Esophagus squamous epithelium (tissue), 5 donors: ENCODE data around the gene FYN. TPM values are rescaled to one million over a fixed set of nuclear protein-coding genes. Genes with fewer than 3 reads are reported as not detected.

ENCODE experiments used
- DNase-seq: peaks from one replicate; lab custom pipeline; 2025; lab: John Stamatoyannopoulos, UW
- H3K27ac ChIP-seq, 4 donors: fragments of 200-600 bp; sonication (generic); one replicate each; pipeline ENCODE4 v1.5.1; 2016 to 2019; ENCODE audit warnings: mild to moderate bottlenecking in 1 of 4
- H3K27me3 ChIP-seq, 4 donors: fragments of 200-600 bp; sonication (generic); 1 replicate in 3 of 4; 2 replicates in 1 of 4; pipeline versions ENCODE4 v1.5.1 to v1.6.0; 2017 to 2021; ENCODE audit warnings: antibody characterized with exemption in 1 of 4
- H3K36me3 ChIP-seq, 3 donors: fragments of 200-600 bp; sonication (generic); one replicate each; pipeline ENCODE4 v1.5.1; 2016 to 2019
- H3K4me1 ChIP-seq, 3 donors: fragments of 200-600 bp; sonication (generic); one replicate each; pipeline ENCODE4 v1.5.1; 2017 to 2019
- H3K4me3 ChIP-seq, 4 donors: fragments of 200-600 bp; sonication (generic); 1 replicate in 3 of 4; 2 replicates in 1 of 4; pipeline ENCODE4 v1.5.1; 2016 to 2019; ENCODE audit warnings: mild to moderate bottlenecking in 2 of 4, moderate library complexity in 1 of 4
- H3K9me3 ChIP-seq, 3 donors: fragments of 200-600 bp; sonication (generic); one replicate each; pipeline ENCODE4 v1.5.1; 2016 to 2019
- CTCF ChIP-seq, 6 experiments: fragments of 450-650 bp in 4 of 6; fragments of 200-600 bp in 2 of 6; sonication (generic) in 2 of 6; IDR thresholded peaks; one replicate each; pipeline ENCODE4 v1.5.1; 2016 to 2019; ENCODE audit warnings: antibody characterized with exemption in 6 of 6, mild to moderate bottlenecking in 4 of 6, moderate library complexity in 4 of 6
- POLR2A ChIP-seq, 4 donors: fragments of 450-650 bp; IDR thresholded peaks; one replicate each; pipeline ENCODE4 v1.6.1; 2017; ENCODE audit warnings: antibody characterized with exemption in 4 of 4, mild to moderate bottlenecking in 4 of 4, moderate library complexity in 3 of 4
- WGBS, 2 donors: methylation state at CpG; one replicate each; pipeline ENCODE4 v1.1.5; 2018; 5-methylcytosine and 5-hydroxymethylcytosine counted together
- intact Hi-C: fragments of 100-400 bp; cut with DNase I; formaldehyde crosslinking; loops from one replicate; pipeline ENCODE4 v1.15.0; 2022
- total RNA-seq, 4 donors: library from RNA; depleted of rRNA; stranded (reverse); fragments of >200 nt; gene quantifications; one replicate each; pipeline ENCODE4 v1.1.0, GENCODE V29; 2016
- donor health status: DM: yes; HTN: yes; CAD: no.

Gene FYN
- total RNA-seq, 4 donors from 2014 or later, result 11.8 to 54.6 (median 21.4) TPM

GRCh38 chr6:111633822-111634221, 239.4 kb downstream of the FYN start:
- Histone ChIP-seq H3K4me1 (peaks cover 0 to 3% (median 0%) of the 10 kb centered on the region in 3 donors), H3K36me3 (no peaks in the 10 kb centered on the region), H3K27ac (no peak overlapping the region), H3K27me3 (peaks cover 0 to 5% (median 0%) of the 10 kb centered on the region in 4 donors), H3K9me3 (peaks cover 0 to 5% (median 0%) of the 10 kb centered on the region in 3 donors), H3K4me3 (no peak overlapping the region)
- intact Hi-C loops, result no loop called here
- 33 to 41% methylated on average over 1 of the region's 1 CpG for WGBS, 2 donors
- DNase-seq, result no peak
- no peak for TF ChIP-seq POLR2A (IDR thresholded peaks at IDR 0.05)
- TF ChIP-seq CTCF (IDR thresholded peaks at IDR 0.05), result no peak

- Histone ChIP-seq H3K4me1 (peaks cover 0 to 15% (median 3%) of the 10 kb centered on the region in 3 donors), H3K27ac (no peak overlapping the region), H3K27me3 (peaks cover 0 to 5% (median 0%) of the 10 kb centered on the region in 4 donors), H3K4me3 (no peak overlapping the region), H3K9me3 (peaks cover 0 to 5% (median 0%) of the 10 kb centered on the region in 3 donors), H3K36me3 (no peaks in the 10 kb centered on the region)
- intact Hi-C loops, result no loop called here
- WGBS, 2 donors, result 83 to 97% methylated on average over 1 to 4 of the region's 4 CpGs
- DNase-seq, result no peak
- no peak for TF ChIP-seq POLR2A (IDR thresholded peaks at IDR 0.05)
- TF ChIP-seq CTCF (IDR thresholded peaks at IDR 0.05), result no peak
These were observed 240.6 kb downstream of the FYN start for GRCh38 chr6:111632468-111633247.

- no peak overlapping the region for H3K27ac ChIP-seq
- H3K36me3 ChIP-seq, result no peaks in the 10 kb centered on the region
- DNase-seq, result no peak
- intact Hi-C loops, result no loop called here
- H3K4me1 ChIP-seq, result peaks cover 0 to 19% (median 5%) of the 10 kb centered on the region in 3 donors
- H3K27me3 ChIP-seq, result peaks cover 0 to 5% (median 0%) of the 10 kb centered on the region in 4 donors
- H3K4me3 ChIP-seq, result no peak overlapping the region
- peaks cover 0 to 5% (median 0%) of the 10 kb centered on the region in 3 donors for H3K9me3 ChIP-seq
- 55 to 56% methylated on average over 7 to 8 of the region's 8 CpGs for whole genome bisulfite sequencing, 2 donors
- TF ChIP-seq CTCF (IDR thresholded peaks at IDR 0.05), result no peak
- no peak for TF ChIP-seq POLR2A (IDR thresholded peaks at IDR 0.05)
These were observed 241.3 kb downstream of the FYN start for GRCh38 chr6:111631903-111632460.

GRCh38 chr6:111631018-111631417, 242.2 kb downstream of the FYN start:
- intact Hi-C loops, result no loop called here
- Histone ChIP-seq H3K27ac (no peak overlapping the region), H3K36me3 (no peaks in the 10 kb centered on the region), H3K4me1 (peaks cover 0 to 29% (median 10%) of the 10 kb centered on the region in 3 donors), H3K9me3 (peaks cover 0 to 5% (median 0%) of the 10 kb centered on the region in 3 donors), H3K27me3 (peaks cover 0 to 5% (median 0%) of the 10 kb centered on the region in 4 donors), H3K4me3 (no peak overlapping the region)
- no peak for TF ChIP-seq CTCF (IDR thresholded peaks at IDR 0.05)
- no peak for TF ChIP-seq POLR2A (IDR thresholded peaks at IDR 0.05)
- DNase-seq, result no peak
- 71 to 75% methylated on average over 5 to 6 of the region's 6 CpGs for WGBS, 2 donors
